GM21576 (cell line): ENCODE results near the gene GPR26.

Experiments
- ATAC-seq: cut with Tn5 transposase; IDR thresholded peaks from one replicate; pipeline ENCODE4 v1.9.1; 2021; ENCODE audit warnings: mild to moderate bottlenecking, moderate library complexity; ENCODE audit not compliant: unreplicated experiment

The GPR26 gene

GRCh38 chr10:123666318-123667236 lies at the start of gene GPR26:
Gene GPR26 (plus strand): TSS chr10:123666355. CDS start chr10:123666408, 53 bp downstream.
- ATAC-seq, result no peak

- ATAC-seq, result no peak
Measured at GRCh38 chr10:123618224-123618623, 47.9 kb upstream of the GPR26 start.

- no peak for ATAC-seq
Measured at GRCh38 chr10:123619067-123619855, 46.9 kb upstream of the GPR26 start.

- no peak for ATAC-seq
Measured at GRCh38 chr10:123620621-123621020, 45.5 kb upstream of the GPR26 start.

GRCh38 chr10:123621492-123621891 lies 44.7 kb upstream of the GPR26 start:
- no peak for ATAC-seq

- no peak for ATAC-seq
Measured at GRCh38 chr10:123621916-123622315, 44.2 kb upstream of the GPR26 start.

GRCh38 chr10:123622381-123622780 lies 43.8 kb upstream of the GPR26 start:
- ATAC-seq, result no peak

GRCh38 chr10:123624086-123624485 lies 42.1 kb upstream of the GPR26 start:
- ATAC-seq, result no peak

- no peak for ATAC-seq
Measured at GRCh38 chr10:123633106-123633505, 33.0 kb upstream of the GPR26 start.

- ATAC-seq, result no peak
Measured at GRCh38 chr10:123633636-123634035, 32.5 kb upstream of the GPR26 start.

- ATAC-seq, result no peak
Measured at GRCh38 chr10:123634221-123634620, 31.9 kb upstream of the GPR26 start.

- no peak for ATAC-seq
Measured at GRCh38 chr10:123635131-123635530, 31.0 kb upstream of the GPR26 start.

- no peak for ATAC-seq
Measured at GRCh38 chr10:123635745-123636144, 30.4 kb upstream of the GPR26 start.

GRCh38 chr10:123636598-123637325 lies 29.4 kb upstream of the GPR26 start:
- no peak for ATAC-seq

GRCh38 chr10:123637326-123637880 lies 28.8 kb upstream of the GPR26 start:
- ATAC-seq, result no peak

- ATAC-seq, result no peak
Measured at GRCh38 chr10:123639131-123639530, 27.0 kb upstream of the GPR26 start.

- no peak for ATAC-seq
Measured at GRCh38 chr10:123640016-123640535, 26.1 kb upstream of the GPR26 start.

GRCh38 chr10:123642293-123642692 lies 23.9 kb upstream of the GPR26 start:
- no peak for ATAC-seq

GRCh38 chr10:123642697-123643096 lies 23.5 kb upstream of the GPR26 start:
- no peak for ATAC-seq

GRCh38 chr10:123643315-123643714 lies 22.8 kb upstream of the GPR26 start:
- ATAC-seq, result no peak

- no peak for ATAC-seq
Measured at GRCh38 chr10:123645016-123645415, 21.1 kb upstream of the GPR26 start.
